Measurements from ENCODE around the gene MSANTD1.

MSANTD1 gene

GRCh38 chr4:3286335-3287175 lies 37.6 kb downstream of the MSANTD1 start:
- H3K4me2 ChIP-seq (ENCODE audit: low read length), result no peak overlapping the region
- no peaks in the 10 kb centered on the region for H3F3A ChIP-seq (ENCODE audit: control insufficient read depth, insufficient read depth)
- H3K4me1 ChIP-seq (ENCODE audit: control insufficient read depth, low read length), result peaks cover 7% of the 10 kb centered on the region

GRCh38 chr4:3287271-3287971 lies 38.5 kb downstream of the MSANTD1 start:
- no peak overlapping the region for H3K4me2 ChIP-seq (ENCODE audit: low read length)
- H3K9me2 ChIP-seq (replicated peaks; ENCODE audit: control insufficient read depth, low read length), result no peaks in the 10 kb centered on the region
- H3F3A ChIP-seq (ENCODE audit: control insufficient read depth, insufficient read depth), result no peaks in the 10 kb centered on the region
- H3K27me3 ChIP-seq (ENCODE audit: control insufficient read depth, low read length), result peaks cover 36% of the 10 kb centered on the region
- no peak overlapping the region for H3K27ac ChIP-seq (ENCODE audit: low read depth, low read length)
- TF ChIP-seq EZH2phosphoT487 (IDR thresholded peaks at IDR 0.05; ENCODE audit: borderline replicate concordance, low read length) (no peak), CTCF (IDR thresholded peaks at IDR 0.05; ENCODE audit: low read depth, low read length, poor library complexity, severe bottlenecking) (no peak)
- no peaks in the 10 kb centered on the region for H4K20me1 ChIP-seq (ENCODE audit: control insufficient read depth, insufficient read depth, low read depth, low read length)
- peaks cover 16% of the 10 kb centered on the region for H3K4me1 ChIP-seq (ENCODE audit: control insufficient read depth, low read length)
- no peaks in the 10 kb centered on the region for H3K36me3 ChIP-seq (ENCODE audit: control insufficient read depth, low read length)
- no peaks in the 10 kb centered on the region for H3K79me2 ChIP-seq (ENCODE audit: control insufficient read depth, low read length)
- H3K9me3 ChIP-seq (ENCODE audit: control insufficient read depth, insufficient read depth, low read length), result no peaks in the 10 kb centered on the region
- no peak overlapping the region for H3K4me3 ChIP-seq (ENCODE audit: low read length)

More at GRCh38 chr4:3286335-3287175, 37.6 kb downstream of the MSANTD1 start:
- Histone ChIP-seq H4K20me1 (ENCODE audit: control insufficient read depth, insufficient read depth, low read depth, low read length) (no peaks in the 10 kb centered on the region), H3K4me3 (ENCODE audit: low read length) (no peak overlapping the region), H3K9me2 (replicated peaks; ENCODE audit: control insufficient read depth, low read length) (no peaks in the 10 kb centered on the region), H3K9me3 (ENCODE audit: control insufficient read depth, insufficient read depth, low read length) (no peaks in the 10 kb centered on the region), H3K36me3 (ENCODE audit: control insufficient read depth, low read length) (no peaks in the 10 kb centered on the region), H3K27me3 (ENCODE audit: control insufficient read depth, low read length) (peaks cover 27% of the 10 kb centered on the region), H3K79me2 (ENCODE audit: control insufficient read depth, low read length) (no peaks in the 10 kb centered on the region), H3K27ac (ENCODE audit: low read depth, low read length) (no peak overlapping the region)
- no peak for TF ChIP-seq CTCF (IDR thresholded peaks at IDR 0.05; ENCODE audit: low read depth, low read length, poor library complexity, severe bottlenecking)
- TF ChIP-seq EZH2phosphoT487 (IDR thresholded peaks at IDR 0.05; ENCODE audit: borderline replicate concordance, low read length), result no peak

GRCh38 chr4:3287972-3288570 lies 39.1 kb downstream of the MSANTD1 start:
- Histone ChIP-seq H3K4me1 (ENCODE audit: control insufficient read depth, low read length) (peaks cover 18% of the 10 kb centered on the region), H3K9me2 (replicated peaks; ENCODE audit: control insufficient read depth, low read length) (no peaks in the 10 kb centered on the region), H3K4me2 (ENCODE audit: low read length) (no peak overlapping the region), H3F3A (ENCODE audit: control insufficient read depth, insufficient read depth) (no peaks in the 10 kb centered on the region), H3K27me3 (ENCODE audit: control insufficient read depth, low read length) (peaks cover 33% of the 10 kb centered on the region), H3K79me2 (ENCODE audit: control insufficient read depth, low read length) (no peaks in the 10 kb centered on the region), H3K4me3 (ENCODE audit: low read length) (no peak overlapping the region), H3K36me3 (ENCODE audit: control insufficient read depth, low read length) (no peaks in the 10 kb centered on the region), H3K27ac (ENCODE audit: low read depth, low read length) (no peak overlapping the region), H4K20me1 (ENCODE audit: control insufficient read depth, insufficient read depth, low read depth, low read length) (no peaks in the 10 kb centered on the region), H3K9me3 (ENCODE audit: control insufficient read depth, insufficient read depth, low read length) (no peaks in the 10 kb centered on the region)
- TF ChIP-seq CTCF (IDR thresholded peaks at IDR 0.05; ENCODE audit: low read depth, low read length, poor library complexity, severe bottlenecking), result no peak
- no peak for TF ChIP-seq EZH2phosphoT487 (IDR thresholded peaks at IDR 0.05; ENCODE audit: borderline replicate concordance, low read length)
